ENCODE data around the gene DCST1.

DNA sequence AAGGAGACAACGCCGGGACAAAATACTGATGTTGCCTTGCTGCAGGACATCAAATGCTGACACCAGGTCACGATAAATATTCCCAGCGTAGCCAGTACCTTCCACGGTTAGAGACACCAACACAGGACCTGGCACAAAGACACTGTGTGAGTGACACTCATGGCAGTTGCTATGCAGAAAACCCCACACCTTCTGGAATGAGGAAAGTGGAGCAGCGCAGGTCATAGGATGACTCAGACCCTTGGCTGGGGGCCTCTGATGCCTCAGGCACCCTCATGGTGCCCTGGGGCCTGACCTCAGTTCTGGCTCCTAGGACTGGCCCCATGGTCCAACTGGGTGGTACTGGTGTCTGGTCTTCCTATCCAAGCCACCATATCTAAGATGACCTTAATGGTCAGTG lies 7.0 kb upstream of the DCST1 start:
- TF ChIP-seq CTCF (IDR thresholded peaks at IDR 0.05): no peak
- TF ChIP-seq POLR2A (IDR thresholded peaks at IDR 0.05): no peak

Data from body of pancreas (tissue), 4 donors.